Fibroblast of the conjunctiva (primary cell): ENCODE data around the gene GMEB2.
"Not testable (repeated sequence)": the region's sequence is repeated elsewhere in the genome, so short reads cannot be mapped to it uniquely, and the experiment has no call there.

Experiments used
- DNase-seq: peaks from one replicate; pipeline ENCODE4 v3.0.0-alpha.2; 2010; ENCODE audit warnings: low read depth

Gene GMEB2

DNA sequence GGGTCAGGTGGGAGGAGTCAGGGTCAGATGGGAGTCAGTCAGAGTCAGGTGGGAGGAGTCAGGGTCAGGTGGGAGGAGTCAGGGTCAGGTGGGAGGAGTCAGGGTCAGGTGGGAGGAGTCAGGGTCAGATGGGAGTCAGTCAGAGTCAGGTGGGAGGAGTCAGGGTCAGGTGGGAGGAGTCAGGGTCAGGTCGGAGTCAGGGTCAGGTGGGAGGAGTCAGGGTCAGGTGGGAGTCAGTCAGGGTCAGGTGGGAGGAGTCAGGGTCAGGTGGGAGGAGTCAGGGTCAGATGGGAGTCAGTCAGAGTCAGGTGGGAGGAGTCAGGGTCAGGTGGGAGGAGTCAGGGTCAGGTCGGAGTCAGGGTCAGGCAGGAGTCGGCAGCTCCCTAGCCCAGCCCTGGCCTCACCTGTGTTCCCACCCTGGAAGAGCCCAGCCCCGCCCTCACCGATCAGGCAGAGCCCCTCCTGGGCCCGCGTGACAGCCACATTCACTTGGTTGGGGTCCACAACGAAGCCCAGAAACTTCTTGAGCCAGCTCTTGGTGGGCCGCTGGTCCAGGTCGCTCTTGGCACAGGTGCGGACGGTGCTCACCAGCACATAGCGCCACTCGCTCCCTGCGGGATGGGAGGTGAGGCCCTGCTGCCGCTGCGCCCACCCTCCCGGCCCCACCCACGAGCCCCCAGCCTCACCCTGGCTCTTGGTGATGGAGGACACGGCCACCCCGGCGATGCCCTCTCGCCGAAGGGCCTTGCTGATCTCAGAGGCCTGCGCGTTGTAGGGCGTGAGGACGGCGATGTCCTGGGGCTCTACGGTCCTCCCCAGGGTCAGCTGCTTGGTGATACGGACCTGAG is 67.2 kb downstream of the GMEB2 start:
- not testable (repeated sequence) for DNase-seq

DNA sequence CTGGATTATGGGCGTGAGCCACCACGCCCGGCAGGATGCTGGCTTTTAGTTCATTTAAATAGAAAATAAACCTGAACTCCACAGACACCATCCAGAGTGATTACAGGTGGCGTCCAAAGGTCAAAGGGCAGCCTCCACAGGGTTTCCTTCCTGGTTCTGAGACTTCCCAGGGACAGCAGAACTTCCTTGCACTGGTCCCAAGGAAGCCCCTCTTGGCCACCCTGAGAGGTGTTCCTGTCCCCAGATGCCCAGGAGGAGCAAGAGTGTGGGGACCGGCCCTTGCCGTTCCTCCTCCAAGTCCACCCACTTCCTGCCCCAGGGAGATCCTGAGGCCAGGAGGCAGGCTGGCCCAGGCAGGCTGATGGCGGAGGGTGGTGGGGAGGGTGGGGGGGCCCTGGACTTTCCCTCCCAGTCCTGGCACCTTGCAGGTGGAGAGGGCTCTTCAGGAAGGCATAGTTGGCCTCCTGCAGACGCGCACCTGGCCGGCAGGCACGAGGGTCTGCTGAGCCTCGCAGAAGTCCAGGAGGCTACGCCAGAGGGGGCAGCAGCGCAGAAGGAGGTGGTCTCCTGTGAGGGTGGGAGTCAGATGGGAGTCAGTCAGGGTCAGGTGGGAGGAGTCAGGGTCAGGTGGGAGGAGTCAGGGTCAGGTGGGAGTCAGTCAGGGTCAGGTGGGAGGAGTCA is 68.0 kb downstream of the GMEB2 start:
- no peak for DNase-seq

DNA sequence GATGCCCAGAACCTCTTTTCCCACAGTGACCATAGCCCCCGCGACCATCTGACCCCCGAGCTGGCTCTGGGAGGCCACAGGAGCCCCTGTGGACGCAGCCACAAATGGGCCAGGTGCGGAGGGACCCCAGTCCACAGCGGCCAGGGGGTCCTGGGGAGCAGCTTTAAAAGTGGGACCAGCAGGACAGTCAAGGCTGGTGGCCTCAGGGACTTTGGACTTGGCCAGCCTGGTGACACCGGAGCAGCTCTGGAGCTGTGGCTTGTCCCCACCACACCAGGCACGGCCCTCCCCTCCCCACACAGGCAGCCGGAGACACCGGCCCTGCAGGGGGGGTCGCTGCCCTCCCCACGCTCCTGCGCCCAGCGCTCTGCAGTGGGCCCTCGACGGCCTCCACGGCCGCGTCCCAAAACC is 69.4 kb downstream of the GMEB2 start:
- DNase-seq = no peak

DNA sequence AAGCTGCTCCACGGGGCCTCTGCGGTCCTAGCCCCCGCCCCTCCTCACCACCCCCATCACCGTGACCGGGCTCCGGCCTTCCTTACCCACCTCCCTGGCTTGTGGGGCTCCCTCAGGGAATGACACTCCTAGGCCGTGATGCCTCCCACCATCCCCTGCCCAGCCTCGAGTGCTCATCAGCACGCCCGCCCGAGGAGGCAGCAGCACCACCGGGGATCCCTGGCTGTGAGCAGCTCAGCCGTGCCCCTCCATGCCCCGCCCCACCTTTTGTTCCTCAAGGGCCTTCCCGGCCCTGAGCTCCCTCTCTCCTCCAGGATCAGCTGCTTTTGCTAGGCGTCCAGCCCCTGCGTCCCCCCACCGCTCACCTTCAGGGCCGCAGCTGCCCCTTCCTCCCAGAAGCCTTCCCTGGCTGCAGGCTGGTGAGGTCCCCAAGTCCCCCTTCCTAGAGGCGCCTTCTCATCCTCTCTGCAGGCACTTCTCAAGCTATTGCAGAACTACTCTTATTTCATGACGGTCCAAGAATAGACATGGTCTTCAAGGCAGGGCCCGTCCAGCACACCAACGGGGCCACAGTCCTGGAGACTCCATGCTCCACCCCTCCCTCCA is 69.9 kb downstream of the GMEB2 start:
- no peak for DNase-seq

DNA sequence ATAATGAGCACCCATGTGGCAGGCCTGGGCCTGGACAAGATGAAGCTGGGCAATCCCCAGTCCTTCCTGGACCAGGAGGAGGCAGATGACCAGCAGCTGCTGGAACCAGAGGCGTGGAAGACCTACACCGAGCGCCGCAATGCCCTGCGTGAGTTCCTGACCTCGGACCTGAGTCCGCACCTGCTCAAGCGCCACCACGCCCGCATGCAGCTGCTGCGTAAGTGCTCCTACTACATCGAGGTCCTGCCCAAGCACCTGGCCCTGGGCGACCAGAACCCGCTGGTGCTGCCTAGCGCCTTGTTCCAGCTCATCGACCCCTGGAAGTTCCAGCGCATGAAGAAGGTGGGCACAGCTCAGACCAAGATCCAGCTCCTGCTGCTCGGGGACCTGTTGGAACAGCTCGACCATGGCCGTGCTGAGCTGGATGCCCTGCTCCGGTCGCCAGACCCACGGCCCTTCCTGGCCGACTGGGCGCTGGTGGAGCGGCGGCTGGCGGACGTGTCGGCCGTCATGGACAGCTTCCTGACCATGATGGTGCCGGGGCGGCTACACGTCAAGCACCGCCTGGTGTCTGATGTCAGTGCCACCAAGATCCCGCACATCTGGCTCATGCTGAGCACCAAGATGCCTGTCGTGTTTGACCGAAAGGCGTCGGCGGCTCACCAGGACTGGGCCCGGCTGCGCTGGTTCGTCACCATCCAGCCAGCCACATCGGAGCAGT is 71.1 kb downstream of the GMEB2 start:
- DNase-seq = no peak

DNA sequence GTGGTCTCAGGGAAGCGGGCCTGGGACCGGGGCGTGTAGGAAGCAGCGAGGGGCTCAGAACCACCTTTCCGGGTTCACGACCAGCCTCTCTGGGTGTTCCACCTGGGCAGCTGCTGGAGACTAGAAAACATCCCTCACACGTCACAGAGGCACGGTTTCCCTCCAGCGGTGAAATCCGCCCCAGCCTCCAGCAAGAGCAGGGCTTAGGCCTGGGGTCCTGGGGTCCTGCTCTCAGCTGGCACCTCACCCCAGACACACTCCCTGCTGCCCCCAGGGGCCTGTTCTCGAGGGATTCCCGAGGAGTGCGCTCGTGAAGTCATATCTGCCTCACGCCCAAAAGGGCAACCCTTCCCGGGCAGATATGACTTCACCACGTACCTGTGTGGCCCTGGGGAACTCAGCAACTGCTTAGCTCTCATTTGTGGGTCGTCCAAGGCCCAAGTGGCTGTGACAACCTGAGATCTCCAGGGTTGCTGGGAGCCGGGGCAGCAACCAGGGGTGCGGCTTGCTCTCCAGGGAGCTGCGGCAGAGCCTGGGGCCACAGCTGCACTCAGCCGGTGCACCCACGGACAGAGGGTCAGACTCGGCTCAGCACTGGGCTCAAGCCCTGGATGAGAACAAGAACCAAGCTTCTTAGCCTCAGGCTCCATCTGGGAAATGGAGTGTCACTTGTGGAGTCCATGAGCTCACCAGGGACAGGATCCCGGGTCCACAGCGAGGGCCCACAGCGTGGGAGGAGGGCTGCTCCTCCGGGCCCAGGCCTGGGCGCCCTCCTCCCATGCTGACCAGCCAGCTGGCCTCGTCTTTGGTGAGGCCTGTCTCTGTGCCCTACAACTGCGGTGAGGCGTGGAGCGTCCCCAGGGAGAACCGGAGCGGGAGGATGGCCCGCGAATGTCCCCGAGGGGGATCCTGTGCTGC is 72.3 kb downstream of the GMEB2 start:
- no peak for DNase-seq

DNA sequence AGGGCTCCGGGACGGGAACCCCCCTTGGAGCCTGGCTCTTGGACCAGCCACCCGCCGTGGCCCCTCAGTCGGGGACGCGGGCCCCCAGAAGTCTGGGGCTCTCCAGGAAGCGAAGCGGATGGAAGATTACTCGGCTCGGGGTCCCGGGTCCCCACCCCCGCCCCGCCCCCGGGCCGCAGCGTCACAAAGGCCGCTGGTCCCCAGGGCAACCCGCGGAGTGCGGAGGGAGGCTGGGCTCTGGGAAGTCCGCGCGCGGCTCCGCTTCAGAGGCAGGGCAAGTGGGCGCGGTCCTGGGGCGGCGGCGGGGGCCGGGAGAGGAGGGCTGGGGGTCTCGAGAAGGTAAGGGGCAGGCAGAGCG is 73.0 kb downstream of the GMEB2 start, which contains the start of gene FNDC11:
Gene FNDC11, plus strand, starts transcription at position 227 of the 358 bp plus-strand sequence. CDS start 1,505 bp downstream, outside the sequence.
- DNase-seq = no peak

DNA sequence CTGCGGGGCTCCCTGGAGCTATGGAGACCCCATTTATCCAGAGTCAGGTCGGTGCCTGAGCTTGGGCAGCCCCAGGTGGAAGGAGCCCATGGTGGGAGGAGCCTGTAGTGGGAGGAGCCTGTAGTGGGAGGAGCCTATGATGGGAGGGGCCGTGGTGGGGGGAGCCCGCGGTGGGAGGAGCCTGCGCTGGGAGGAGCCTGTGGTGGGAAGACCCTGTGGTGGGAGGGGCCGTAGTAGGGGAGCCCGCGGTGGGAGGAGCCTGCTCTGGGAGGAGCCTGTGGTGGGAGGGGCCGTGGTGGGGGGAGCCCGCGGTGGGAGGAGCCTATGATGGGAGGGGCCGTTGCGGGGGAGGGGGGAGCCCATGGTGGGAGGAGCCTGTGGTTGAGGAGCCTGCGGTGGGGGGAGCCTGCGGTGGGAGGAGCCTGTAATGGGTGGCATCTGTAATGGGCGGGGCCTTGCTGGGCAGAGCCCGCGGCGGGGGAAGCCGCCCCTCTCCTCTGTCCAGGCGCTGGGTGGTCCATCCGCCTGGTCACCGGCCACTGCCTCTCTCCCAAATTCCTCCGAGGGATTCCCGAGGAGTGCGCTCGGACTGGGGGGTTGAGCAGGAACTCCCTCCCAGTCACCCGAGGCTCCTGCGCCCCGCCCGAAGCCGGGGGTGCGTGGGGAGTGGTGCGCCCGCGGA is 73.5 kb downstream of the GMEB2 start:
- DNase-seq = peak; percentile 69

DNA sequence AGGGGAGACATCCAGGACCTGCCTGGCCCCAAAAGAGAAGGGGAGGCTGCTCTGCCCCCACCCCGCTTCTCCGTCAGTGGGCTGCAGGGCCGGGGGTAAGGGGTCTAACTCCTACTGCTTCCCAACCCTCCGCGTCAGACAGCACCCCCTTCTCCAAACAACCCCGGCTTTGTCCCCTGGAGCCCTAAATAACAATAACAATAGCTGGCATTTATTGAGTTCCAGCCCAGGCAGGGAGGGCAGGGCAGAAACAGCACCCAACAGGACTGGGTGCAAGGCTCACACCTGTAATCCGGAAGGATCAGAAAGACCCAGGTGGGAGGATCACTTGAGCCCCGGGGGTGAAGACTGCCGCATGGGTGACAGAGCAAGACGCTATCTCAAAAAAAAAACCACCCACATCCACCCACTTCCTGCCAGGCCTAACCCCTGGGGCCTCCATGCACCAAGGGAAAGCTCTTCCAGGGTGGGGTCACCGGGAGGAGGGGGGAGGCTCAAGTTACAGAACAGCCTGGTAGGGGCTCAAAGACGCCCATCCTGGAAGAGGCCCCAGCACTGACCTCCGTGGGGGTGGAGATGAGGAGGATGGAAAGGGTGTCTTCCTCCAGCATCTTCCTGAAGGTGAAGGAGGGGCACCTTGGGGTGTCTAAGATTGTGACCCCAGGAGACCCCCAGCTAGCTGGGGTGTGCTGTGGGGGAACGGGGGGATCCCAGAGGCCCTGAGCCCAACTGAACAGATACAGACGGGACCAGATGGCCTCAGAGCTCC is 74.2 kb downstream of the GMEB2 start:
- DNase-seq = no peak

DNA sequence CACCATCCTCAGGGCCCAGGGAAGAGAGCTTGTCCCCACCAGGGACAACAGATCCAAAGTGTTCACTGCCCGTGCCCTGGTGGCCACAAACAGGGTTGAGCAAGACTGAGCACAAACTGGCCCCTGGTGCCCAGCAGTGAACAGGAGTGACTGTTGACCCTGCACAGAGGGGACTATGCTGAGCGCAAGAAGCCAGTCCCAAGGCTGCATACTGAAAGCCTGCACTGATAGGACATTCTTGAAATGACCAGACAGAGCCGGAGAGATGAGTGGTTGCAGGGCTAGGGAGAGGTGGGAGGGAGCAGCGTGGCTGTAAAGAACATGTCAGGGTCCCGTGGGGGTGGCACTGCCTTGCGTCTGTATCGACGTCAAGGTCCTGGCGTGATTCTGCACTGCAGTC is 75.8 kb downstream of the GMEB2 start:
- no peak for DNase-seq

DNA sequence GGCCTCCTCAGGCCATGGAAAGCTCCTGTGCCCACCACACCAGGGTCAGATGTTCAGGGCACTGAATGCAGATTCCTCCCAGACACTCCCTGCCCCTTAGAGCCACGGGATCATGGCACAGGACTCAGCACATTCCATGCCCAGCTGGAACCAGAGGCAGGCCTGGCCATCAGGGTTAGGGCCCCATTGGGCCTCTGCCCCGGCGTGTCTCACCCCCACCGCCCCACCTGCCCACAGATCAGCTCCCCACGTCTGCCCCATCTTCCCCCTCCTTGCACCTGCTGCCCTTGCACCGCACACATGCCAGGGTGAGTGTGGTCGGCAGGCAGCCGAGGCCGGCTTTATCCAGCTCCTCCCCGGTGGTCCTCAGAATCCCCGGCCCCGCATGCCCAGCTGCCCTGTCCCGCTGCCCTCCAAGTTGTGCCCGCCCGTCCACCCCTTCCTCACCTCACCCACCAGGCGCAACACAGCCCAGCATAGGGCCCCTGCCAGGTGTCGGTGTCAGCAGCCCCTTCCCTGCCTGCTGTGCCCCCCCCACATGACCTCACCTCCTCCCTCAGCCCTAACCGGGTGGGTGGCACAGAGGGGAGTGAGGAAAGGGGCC is 77.1 kb downstream of the GMEB2 start:
- DNase-seq = no peak

DNA sequence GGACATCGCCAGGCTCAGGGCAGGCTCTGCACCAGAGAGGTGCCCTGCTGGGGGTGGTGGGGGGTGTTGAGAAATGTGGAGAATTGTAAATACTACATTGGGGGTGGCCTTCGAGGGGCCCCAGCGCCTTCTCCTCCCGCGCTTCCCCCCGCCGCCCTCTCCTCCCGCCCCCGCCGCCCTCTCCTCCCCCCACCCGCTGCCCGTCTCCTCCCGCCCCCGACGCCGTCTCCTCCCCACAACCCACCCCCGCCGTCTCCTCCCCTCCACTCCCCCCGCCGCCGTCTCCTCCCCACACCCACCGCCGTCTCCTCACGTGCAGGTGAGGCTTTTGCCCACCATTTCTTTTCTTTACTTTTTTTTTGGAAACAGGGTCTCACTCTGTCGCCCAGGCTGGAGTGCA is 77.9 kb downstream of the GMEB2 start:
- no peak for DNase-seq

DNA sequence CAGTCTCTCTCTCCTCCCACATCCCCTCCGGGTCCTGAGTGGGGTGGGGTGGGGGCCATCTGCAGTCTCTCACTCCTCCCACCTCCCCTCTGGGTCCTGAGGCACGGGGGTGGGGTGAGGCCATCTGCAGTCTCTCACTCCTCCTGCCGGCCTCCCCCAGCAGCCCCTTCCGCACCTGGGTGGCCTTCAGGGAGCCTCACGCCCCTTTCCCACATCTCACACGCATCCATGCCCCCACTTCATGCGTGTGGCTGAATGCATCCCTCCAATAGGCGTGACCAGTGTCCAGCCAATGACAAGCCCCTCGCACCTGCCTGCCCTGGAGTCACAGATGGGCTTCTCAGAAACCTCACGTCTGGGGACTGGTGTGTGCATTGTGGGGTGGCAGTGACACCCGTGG is 78.4 kb downstream of the GMEB2 start:
- DNase-seq = no peak

DNA sequence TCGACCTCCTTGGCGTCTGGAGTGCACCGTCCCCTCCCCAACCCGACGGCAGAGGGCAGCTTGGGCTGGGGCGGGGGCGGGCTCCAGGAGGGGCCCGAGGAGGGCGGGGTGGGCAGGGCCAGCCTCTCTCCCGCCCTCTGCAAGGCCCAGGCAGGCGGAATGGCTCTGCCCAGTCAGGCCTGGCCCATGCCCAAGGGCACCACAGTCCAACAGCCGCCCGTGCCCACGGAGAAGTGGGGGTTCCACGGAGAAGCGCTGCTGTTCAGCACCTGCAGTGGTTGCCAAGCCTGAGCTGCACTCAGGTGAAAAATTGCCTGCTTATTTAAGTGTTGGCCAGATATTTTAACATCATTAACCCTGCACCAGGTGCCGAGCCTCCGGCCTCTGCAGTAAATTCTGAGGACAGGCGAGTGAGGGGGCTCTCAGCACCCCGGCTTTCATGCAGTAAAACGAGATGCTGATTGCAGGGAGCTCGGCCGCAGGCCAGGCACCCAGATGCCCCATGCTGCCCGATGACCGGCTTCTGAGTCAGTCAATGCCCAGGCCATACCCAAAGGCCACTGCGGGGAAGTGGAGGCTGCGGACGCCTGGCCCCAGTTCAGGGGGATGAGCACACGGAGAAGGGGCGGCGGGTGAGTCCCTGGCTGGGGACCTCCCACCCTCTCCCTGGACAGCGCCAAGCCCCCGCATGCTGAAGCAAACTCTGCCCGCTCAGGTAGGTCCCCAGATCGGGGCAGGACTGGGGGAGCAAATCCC is 79.0 kb downstream of the GMEB2 start, which contains the start of gene SRMS:
Gene SRMS, minus strand, starts transcription at position 25 of the 756 bp plus-strand sequence. CDS start 286 bp downstream, outside the sequence.
- no peak for DNase-seq

DNA sequence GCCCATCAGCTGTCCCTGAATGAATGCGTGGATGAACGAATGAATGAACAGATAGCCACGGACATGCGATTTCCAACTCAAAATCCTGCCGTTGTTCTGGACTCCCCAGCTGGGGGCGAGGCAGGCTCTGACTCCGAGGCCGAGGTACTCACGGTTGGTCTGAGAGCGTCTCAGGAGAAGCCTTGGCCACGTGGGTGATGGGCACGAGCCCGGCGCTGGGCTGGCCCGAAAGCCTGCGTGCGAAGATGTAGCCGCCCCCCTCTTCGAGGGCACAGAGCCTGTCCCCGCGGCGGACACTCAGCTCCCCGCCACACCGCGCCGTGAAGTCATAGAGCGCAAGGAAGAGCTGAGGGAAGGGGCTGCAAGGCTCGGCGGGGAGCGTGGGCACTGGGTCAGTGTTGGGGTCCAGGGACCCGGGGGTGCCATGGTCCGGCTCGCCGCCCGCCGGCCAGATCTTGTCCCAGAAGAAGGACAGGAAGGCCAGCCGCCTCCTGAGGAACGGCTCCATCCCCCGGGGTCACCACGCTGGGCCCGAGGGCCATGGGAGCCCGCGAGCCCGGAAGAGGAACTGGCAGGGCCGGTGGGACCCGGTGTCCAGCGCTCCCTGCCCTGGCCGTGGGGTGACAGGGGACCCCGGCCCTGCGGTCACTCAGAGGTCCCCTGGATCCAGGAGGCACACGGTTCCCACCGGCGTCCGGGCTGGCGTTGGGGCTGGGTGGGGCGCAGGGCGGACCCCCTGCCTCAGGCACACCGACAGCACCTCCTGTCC is 79.8 kb downstream of the GMEB2 start:
- DNase-seq = no peak

DNA sequence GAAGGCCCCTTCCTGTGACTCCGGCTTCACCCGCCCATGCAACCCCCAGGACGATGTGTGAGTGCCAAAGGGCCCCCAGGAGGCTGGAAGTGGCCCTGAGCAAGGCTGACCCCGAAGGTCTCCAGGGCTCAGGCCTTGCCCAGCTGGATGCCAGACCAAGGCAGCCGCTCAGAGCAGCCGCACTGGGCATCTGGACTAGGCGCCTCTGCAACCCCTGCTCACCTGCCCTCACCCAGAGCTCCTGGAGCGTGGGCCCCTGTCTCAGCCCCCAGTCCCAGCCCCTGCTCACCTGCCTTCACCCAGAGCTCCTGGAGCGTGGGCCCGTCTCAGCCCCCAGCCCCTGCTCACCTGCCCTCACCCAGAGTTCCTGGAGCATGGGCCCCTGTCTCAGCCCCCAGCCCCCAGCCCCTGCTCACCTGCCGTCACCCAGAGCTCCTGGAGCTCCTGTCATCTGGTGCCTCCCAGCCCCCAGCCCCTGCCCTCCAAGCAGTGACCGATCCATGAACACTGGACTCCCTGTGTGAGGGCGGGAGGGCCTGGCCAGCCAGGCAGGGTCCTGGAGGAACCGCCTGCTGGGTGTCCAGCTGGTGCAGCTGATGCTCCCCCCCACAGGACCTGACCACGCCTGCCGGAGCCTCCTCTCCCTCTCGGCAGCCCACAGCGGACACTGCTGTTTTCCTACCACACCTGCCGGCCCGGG is 80.5 kb downstream of the GMEB2 start:
- DNase-seq = no peak

DNA sequence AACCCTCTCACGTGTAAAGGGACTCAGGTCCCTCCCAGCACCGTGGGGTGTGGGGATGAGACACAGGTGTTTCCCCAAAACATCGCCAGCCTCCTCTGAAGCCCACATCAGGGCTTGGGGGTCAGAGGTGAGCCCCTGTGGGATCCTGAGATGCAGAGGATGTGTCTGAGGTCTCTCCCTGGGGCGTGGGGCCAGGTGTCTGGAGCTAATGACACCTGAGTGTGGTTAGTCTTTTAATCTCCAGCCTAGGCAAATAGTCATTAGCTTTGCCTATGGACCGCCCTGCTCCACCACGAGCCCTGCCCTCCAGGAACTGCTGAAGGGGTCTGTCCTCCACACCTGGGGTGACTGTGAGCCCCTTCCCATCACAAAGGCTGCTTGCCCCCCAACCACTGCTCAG is 81.1 kb downstream of the GMEB2 start:
- no peak for DNase-seq
